ENCODE data around the gene ATN1.

DNA sequence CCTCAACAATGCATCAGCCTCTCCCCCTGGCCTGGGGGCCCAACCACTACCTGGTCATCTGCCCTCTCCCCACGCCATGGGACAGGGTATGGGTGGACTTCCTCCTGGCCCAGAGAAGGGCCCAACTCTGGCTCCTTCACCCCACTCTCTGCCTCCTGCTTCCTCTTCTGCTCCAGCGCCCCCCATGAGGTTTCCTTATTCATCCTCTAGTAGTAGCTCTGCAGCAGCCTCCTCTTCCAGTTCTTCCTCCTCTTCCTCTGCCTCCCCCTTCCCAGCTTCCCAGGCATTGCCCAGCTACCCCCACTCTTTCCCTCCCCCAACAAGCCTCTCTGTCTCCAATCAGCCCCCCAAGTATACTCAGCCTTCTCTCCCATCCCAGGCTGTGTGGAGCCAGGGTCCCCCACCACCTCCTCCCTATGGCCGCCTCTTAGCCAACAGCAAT, 8.5 kb downstream of the ATN1 start:
- no peak for TF ChIP-seq EZH2 (IDR thresholded peaks at IDR 0.05)
- TF ChIP-seq POLR2AphosphoS5 (IDR thresholded peaks at IDR 0.05; ENCODE audit: borderline replicate concordance, low read depth, low read length): no peak

All from SK-N-MC (cell line).